GM12878 (cell line): ENCODE results near the gene ABCA7.

Experiments used
- KDM1A ChIP-seq: fragments of 200-600 bp; sonication (generic); IDR thresholded peaks from 2 replicates; pipeline ENCODE4 v1.6.1; 2016; ENCODE audit warnings: borderline replicate concordance
- PKNOX1 ChIP-seq: fragments of 450-650 bp; IDR thresholded peaks from 2 replicates; pipeline ENCODE4 v1.6.1; 2016; ENCODE audit warnings: mild to moderate bottlenecking
- SRF ChIP-seq, 2 experiments: IDR thresholded peaks; 2 replicates each; pipeline ENCODE4 v1.6.1; 2011; ENCODE audit warnings: low read depth in 2 of 2, low read length in 2 of 2, mild to moderate bottlenecking in 1 of 2, moderate library complexity in 1 of 2

GRCh38 chr19:1025960-1026782, 13.7 kb upstream of the ABCA7 start, which contains the start of gene CNN2:
- no peak for TF ChIP-seq KDM1A
- TF ChIP-seq PKNOX1 = no peak
- peak; percentile 95 to 98 for TF ChIP-seq SRF (IDR thresholded peaks at IDR 0.05; ENCODE audit: low read depth in 2 of 2, low read length in 2 of 2)
